Measurements from ENCODE around the gene PDE6A.

The PDE6A gene

DNA sequence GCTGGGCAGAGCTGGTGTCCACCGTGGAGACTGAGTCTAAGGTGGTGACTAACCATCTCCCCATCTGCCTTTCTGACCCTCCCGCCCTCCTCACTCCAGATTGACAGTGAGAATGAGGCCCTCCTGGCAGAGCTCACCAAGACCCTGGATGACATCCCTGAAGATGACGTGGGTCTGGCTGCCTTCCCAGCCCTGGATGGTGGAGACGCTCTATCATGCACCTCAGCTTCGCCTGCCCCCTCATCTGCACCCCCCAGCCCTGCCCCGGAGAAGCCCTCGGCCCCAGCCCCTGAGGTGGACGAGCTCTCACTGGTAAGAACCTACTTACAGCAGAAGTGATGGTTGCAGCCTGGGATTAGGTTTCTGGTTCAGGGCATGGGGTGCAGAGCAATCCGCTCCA is 118.0 kb downstream of the PDE6A start:
- H3K27me3 ChIP-seq (replicated peaks) = no peaks in the 10 kb centered on the region
- no peaks in the 10 kb centered on the region for H3K36me3 ChIP-seq (replicated peaks)
- no peak for TF ChIP-seq CTCF (IDR thresholded peaks at IDR 0.05; ENCODE audit: low read depth, low read length, missing control alignments)
- no peak overlapping the region for H3K4me3 ChIP-seq (ENCODE audit: low read depth, low read length)
- no peak for DNase-seq
- in situ Hi-C loops (cut with HindIII; ENCODE audit: low pct_ligation_motif_present, low sequenced_read_pairs) = loop anchor here (25.0 kb wide), 1 partner anchor 189 kb away; no protein-coding TSS in a partner anchor
- H3K27ac ChIP-seq = no peak overlapping the region

DNA sequence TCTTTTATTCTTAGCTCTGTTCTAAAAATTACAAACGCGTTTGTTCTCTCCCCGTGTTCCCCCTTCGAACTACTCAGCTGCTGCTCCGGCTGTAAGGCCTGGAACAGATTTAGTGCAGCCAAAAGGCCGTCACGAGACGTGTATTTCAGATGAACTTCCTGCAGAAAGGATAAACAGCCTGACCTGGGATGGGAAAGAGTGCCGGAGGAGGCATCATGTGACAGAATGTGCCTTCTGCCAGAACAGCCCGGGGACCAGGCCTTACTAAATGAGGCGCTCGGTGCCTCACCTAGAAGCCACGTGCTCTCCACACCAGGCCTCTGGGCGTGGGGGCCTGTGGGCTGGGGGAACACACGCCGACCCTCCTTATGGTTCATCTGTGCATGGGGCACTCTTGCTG is 119.7 kb downstream of the PDE6A start:
- H3K27me3 ChIP-seq (replicated peaks) = no peaks in the 10 kb centered on the region
- no peak for DNase-seq
- H3K4me3 ChIP-seq (ENCODE audit: low read depth, low read length) = no peak overlapping the region
- in situ Hi-C loops (cut with HindIII; ENCODE audit: low pct_ligation_motif_present, low sequenced_read_pairs) = loop anchor here (25.0 kb wide), 1 partner anchor 188 kb away; no protein-coding TSS in a partner anchor
- no peak overlapping the region for H3K27ac ChIP-seq
- H3K36me3 ChIP-seq (replicated peaks) = no peaks in the 10 kb centered on the region
- TF ChIP-seq CTCF (IDR thresholded peaks at IDR 0.05; ENCODE audit: low read depth, low read length, missing control alignments) = no peak

GRCh38 chr5:149824120-149824519 is 120.5 kb downstream of the PDE6A start:
- in situ Hi-C loops (cut with HindIII; ENCODE audit: low pct_ligation_motif_present, low sequenced_read_pairs) = no loop called here
- DNase-seq = no peak
- no peaks in the 10 kb centered on the region for H3K27me3 ChIP-seq (replicated peaks)
- no peak overlapping the region for H3K4me3 ChIP-seq (ENCODE audit: low read depth, low read length)
- H3K27ac ChIP-seq = no peak overlapping the region
- no peak for TF ChIP-seq CTCF (IDR thresholded peaks at IDR 0.05; ENCODE audit: low read depth, low read length, missing control alignments)
- H3K36me3 ChIP-seq (replicated peaks) = no peaks in the 10 kb centered on the region

DNA sequence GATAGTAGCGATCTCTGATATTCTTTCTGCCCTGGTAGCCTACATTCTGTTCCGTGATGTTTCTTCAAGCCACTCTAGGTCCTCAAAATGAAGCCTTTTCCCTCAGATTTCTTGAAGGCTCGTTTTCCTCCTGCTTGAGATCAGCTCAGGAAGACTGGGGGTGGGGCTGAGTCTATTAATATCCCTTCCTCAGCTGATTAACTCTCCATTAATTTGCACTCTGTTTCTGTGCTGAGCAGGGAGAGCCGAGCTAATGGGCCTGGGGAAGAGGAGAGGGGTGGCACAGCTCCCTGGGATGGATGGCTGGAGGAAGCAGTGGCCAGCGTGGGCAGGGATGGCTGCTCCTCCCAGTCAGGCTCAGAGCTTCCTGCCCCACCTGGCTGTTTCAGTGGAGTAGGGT is 121.2 kb downstream of the PDE6A start:
- in situ Hi-C loops (cut with HindIII; ENCODE audit: low pct_ligation_motif_present, low sequenced_read_pairs) = no loop called here
- no peak overlapping the region for H3K27ac ChIP-seq
- no peaks in the 10 kb centered on the region for H3K27me3 ChIP-seq (replicated peaks)
- TF ChIP-seq CTCF (IDR thresholded peaks at IDR 0.05; ENCODE audit: low read depth, low read length, missing control alignments) = no peak
- H3K36me3 ChIP-seq (replicated peaks) = no peaks in the 10 kb centered on the region
- DNase-seq = no peak
- H3K4me3 ChIP-seq (ENCODE audit: low read depth, low read length) = no peak overlapping the region

- Histone ChIP-seq H3K27ac (no peak overlapping the region), H3K4me3 (ENCODE audit: low read depth, low read length) (no peak overlapping the region), H3K27me3 (replicated peaks) (no peaks in the 10 kb centered on the region), H3K36me3 (replicated peaks) (no peaks in the 10 kb centered on the region)
- no peak for TF ChIP-seq CTCF (IDR thresholded peaks at IDR 0.05; ENCODE audit: low read depth, low read length, missing control alignments)
- in situ Hi-C loops (cut with HindIII; ENCODE audit: low pct_ligation_motif_present, low sequenced_read_pairs) = no loop called here
- DNase-seq = no peak
Measured at GRCh38 chr5:149822301-149822700, 122.3 kb downstream of the PDE6A start.

All from brain microvascular endothelial cell (primary cell).